H9 (cell line): Measurements from ENCODE around the gene GOLGA1. TPM values are rescaled to one million over a fixed set of nuclear protein-coding genes. Genes with fewer than 3 reads are reported as not detected.

Experiments
- DNase-seq: peaks from one replicate; pipeline ENCODE4 v3.0.0-alpha.2; 2017
- H2AFZ ChIP-seq: one replicate; pipeline ENCODE4 v1.6.1; 2013; ENCODE audit warnings: mild to moderate bottlenecking, low read length, control low read depth, moderate library complexity
- H2AK5ac ChIP-seq: 2 replicates; pipeline ENCODE4 v1.6.1; 2013; ENCODE audit warnings: low read length, control low read depth, mixed read lengths; ENCODE audit not compliant: insufficient read length
- H2BK120ac ChIP-seq: one replicate; pipeline ENCODE4 v1.6.1; 2013; ENCODE audit warnings: low read depth, mild to moderate bottlenecking, low read length, control low read depth, inconsistent platforms; ENCODE audit not compliant: poor library complexity, severe bottlenecking
- H2BK12ac ChIP-seq: 2 replicates; pipeline ENCODE4 v1.6.1; 2013; ENCODE audit warnings: low read length, control low read depth, mixed read lengths, low read depth; ENCODE audit not compliant: insufficient read length
- H2BK15ac ChIP-seq: 2 replicates; pipeline ENCODE4 v1.6.1; 2013; ENCODE audit warnings: low read depth, low read length, control low read depth
- H2BK20ac ChIP-seq: one replicate; pipeline ENCODE4 v1.6.1; 2013; ENCODE audit warnings: low read depth, mild to moderate bottlenecking, low read length, control low read depth, inconsistent platforms; ENCODE audit not compliant: poor library complexity, severe bottlenecking
- H2BK5ac ChIP-seq: 2 replicates; pipeline ENCODE4 v1.6.1; 2013; ENCODE audit warnings: low read length, control low read depth, mixed read lengths; ENCODE audit not compliant: insufficient read length
- H3K14ac ChIP-seq: 2 replicates; pipeline ENCODE4 v1.6.1; 2013; ENCODE audit warnings: low read length, control low read depth; ENCODE audit not compliant: insufficient read depth
- H3K18ac ChIP-seq: 2 replicates; pipeline ENCODE4 v1.6.1; 2013; ENCODE audit warnings: low read depth, mild to moderate bottlenecking, mixed read lengths, low read length, control low read depth; ENCODE audit not compliant: insufficient read length
- H3K23ac ChIP-seq: 2 replicates; pipeline ENCODE4 v1.6.1; 2013; ENCODE audit warnings: low read length, control low read depth, mixed read lengths, low read depth; ENCODE audit not compliant: insufficient read length
- H3K23me2 ChIP-seq: 2 replicates; pipeline ENCODE4 v1.6.1; 2013; ENCODE audit warnings: low read depth, mild to moderate bottlenecking, mixed read lengths, low read length, control low read depth; ENCODE audit not compliant: insufficient read length, poor library complexity, severe bottlenecking
- H3K27ac ChIP-seq: 2 replicates; pipeline ENCODE4 v1.5.1; 2013; ENCODE audit warnings: low read length, control low read depth, mixed read lengths, low read depth; ENCODE audit not compliant: insufficient read length
- H3K27me3 ChIP-seq: 2 replicates; pipeline ENCODE4 v1.6.1; 2013; ENCODE audit warnings: low read length, control low read depth, inconsistent platforms; ENCODE audit not compliant: insufficient read depth
- H3K4ac ChIP-seq: 2 replicates; pipeline ENCODE4 v1.6.1; 2013; ENCODE audit warnings: low read depth, mild to moderate bottlenecking, control low read depth, inconsistent platforms, low read length, moderate library complexity
- H3K4me1 ChIP-seq: 2 replicates; pipeline ENCODE4 v1.6.1; 2013; ENCODE audit warnings: low read length, control low read depth, inconsistent platforms; ENCODE audit not compliant: insufficient read depth
- H3K4me2 ChIP-seq: 2 replicates; pipeline ENCODE4 v1.6.1; 2013; ENCODE audit warnings: low read length, control low read depth, mixed read lengths; ENCODE audit not compliant: insufficient read length, insufficient read depth
- H3K56ac ChIP-seq: 2 replicates; pipeline ENCODE4 v1.6.1; 2013; ENCODE audit warnings: low read depth, mild to moderate bottlenecking, mixed read lengths, low read length, control low read depth; ENCODE audit not compliant: insufficient read length
- H3K79me1 ChIP-seq: 2 replicates; pipeline ENCODE4 v1.6.1; 2013; ENCODE audit warnings: low read depth, mild to moderate bottlenecking, moderate library complexity, low read length, control low read depth, inconsistent platforms; ENCODE audit not compliant: insufficient read depth, poor library complexity, severe bottlenecking
- H3K79me2 ChIP-seq: 2 replicates; pipeline ENCODE4 v1.6.1; 2013; ENCODE audit warnings: low read length, control low read depth, inconsistent platforms; ENCODE audit not compliant: insufficient read depth
- H3K9ac ChIP-seq: 2 replicates; pipeline ENCODE4 v1.6.1; 2013; ENCODE audit warnings: low read length, control low read depth, mixed read lengths; ENCODE audit not compliant: insufficient read length; ENCODE audit errors: extremely low read depth
- H3K9me3 ChIP-seq: one replicate; pipeline ENCODE4 v1.6.1; 2013; ENCODE audit warnings: low read depth, low read length, inconsistent platforms; ENCODE audit not compliant: control insufficient read depth
- H3T11ph ChIP-seq: one replicate; pipeline ENCODE4 v1.6.1; 2013; ENCODE audit warnings: mild to moderate bottlenecking, low read length, control low read depth, inconsistent platforms
- H4K20me1 ChIP-seq: one replicate; pipeline ENCODE4 v1.6.1; 2013; ENCODE audit not compliant: control insufficient read depth, insufficient read length, insufficient read depth
- H4K5ac ChIP-seq: 2 replicates; pipeline ENCODE4 v1.6.1; 2013; ENCODE audit warnings: low read depth, mild to moderate bottlenecking, mixed read lengths, low read length, control low read depth; ENCODE audit not compliant: insufficient read length
- H4K8ac ChIP-seq: replicated peaks from 2 replicates; pipeline ENCODE4 v1.6.1; 2013; ENCODE audit warnings: low read length, control low read depth, mixed read lengths, low read depth; ENCODE audit not compliant: insufficient read length
- H4K91ac ChIP-seq: 2 replicates; pipeline ENCODE4 v1.6.1; 2013; ENCODE audit warnings: low read depth, mild to moderate bottlenecking, moderate library complexity, mixed read lengths, low read length, control low read depth; ENCODE audit not compliant: insufficient read length
- H3K27ac Mint-ChIP-seq, 3 experiments: 2 replicates in 2 of 3; 3 replicates in 1 of 3; pipeline ENCODE4 v1.8.0; 2020 to 2021; ENCODE audit warnings: mixed read lengths in 3 of 3, mild to moderate bottlenecking in 1 of 3, moderate library complexity in 1 of 3
- H3K27me3 Mint-ChIP-seq: 2 replicates; pipeline ENCODE4 v1.8.0; 2021; ENCODE audit warnings: low read depth, mild to moderate bottlenecking, moderate library complexity, mixed read lengths
- H3K36me3 Mint-ChIP-seq, 3 experiments: 2 replicates in 2 of 3; 3 replicates in 1 of 3; pipeline ENCODE4 v1.8.0; 2020 to 2021; ENCODE audit warnings: low read depth in 3 of 3, mixed read lengths in 3 of 3; ENCODE audit not compliant: insufficient read depth in 1 of 3
- H3K4me1 Mint-ChIP-seq, 2 experiments: 2 replicates each; pipeline ENCODE4 v1.8.0; 2020; ENCODE audit warnings: mixed read lengths in 2 of 2
- H3K4me3 Mint-ChIP-seq, 2 experiments: 2 replicates in 1 of 2; 3 replicates in 1 of 2; pipeline ENCODE4 v1.8.0; 2020 to 2021; ENCODE audit warnings: mild to moderate bottlenecking in 2 of 2, mixed read lengths in 2 of 2, moderate library complexity in 1 of 2
- H3K9me3 Mint-ChIP-seq, 2 experiments: 2 replicates in 1 of 2; 3 replicates in 1 of 2; pipeline ENCODE4 v1.8.0; 2020; ENCODE audit warnings: mild to moderate bottlenecking in 2 of 2, mixed read lengths in 2 of 2, moderate library complexity in 1 of 2
- CTCF ChIP-seq: fragments of 200-600 bp; sonication (generic); conservative IDR thresholded peaks from 3 replicates; pipeline ENCODE4 v1.8.0; 2021; ENCODE audit warnings: antibody characterized with exemption, mild to moderate bottlenecking
- WGBS: extraction: QIAGEN DNeasy Blood & Tissue Kit; methylation state at CpG from one replicate; pipeline ENCODE4 v1.1.7; 2013; ENCODE audit warnings: missing lambda C conversion rate, low lambda C conversion rate, mixed read lengths; ENCODE audit not compliant: insufficient read length; ENCODE audit errors: extremely low coverage; 5-methylcytosine and 5-hydroxymethylcytosine counted together
- long read RNA-seq: library from polyadenylated mRNA; unstranded; transcript quantifications from one replicate; pipeline ENCODE4 v2.0.0, GENCODE V29; 2020
- total RNA-seq: library from RNA; stranded (reverse); gene quantifications from 2 replicates; pipeline ENCODE4 v1.2.1, GENCODE V29; 2021

Gene GOLGA1
- 7.6 TPM in 2 replicates for total RNA-seq
- long read RNA-seq, full-length matches to known transcripts, result 4 of 15 reads
- long read RNA-seq, partial matches to known transcripts, result 3 of 15 reads
- long read RNA-seq, other reads (novel, unspliced or antisense), result 8 of 15 reads

GRCh38 chr9:124940894-124941678 lies at the start of gene GOLGA1:
TSS of gene GOLGA1 (minus strand) at chr9:124941083. CDS start at chr9:124938711, 2,372 bp downstream.
- Histone ChIP-seq H2BK5ac (no peak within 1 kb of the TSS), H3K23ac (no peak within 1 kb of the TSS), H3K18ac (no peak within 1 kb of the TSS), H2BK20ac (no peak within 1 kb of the TSS), H3K4ac (no peak within 1 kb of the TSS), H3K4me2 (peak within 1 kb of the TSS; percentile 91), H4K5ac (no peak within 1 kb of the TSS), H3T11ph (no peak within 1 kb of the TSS), H3K4me1 (no peaks in the 10 kb centered on the region), H2BK12ac (no peak within 1 kb of the TSS), H2BK120ac (no peak within 1 kb of the TSS), H3K27me3 (no peaks in the 10 kb centered on the region), H3K9ac (peak within 1 kb of the TSS; percentile 79), H2AFZ (peak within 1 kb of the TSS; percentile 63), H3K23me2 (peaks cover 8% of the 10 kb centered on the region), H3K79me1 (no peaks in the 10 kb centered on the region), H3K14ac (no peak within 1 kb of the TSS), H2AK5ac (no peak within 1 kb of the TSS), H3K56ac (no peak within 1 kb of the TSS), H4K8ac (no peak within 1 kb of the TSS), H2BK15ac (no peak within 1 kb of the TSS), H4K91ac (no peak within 1 kb of the TSS), H4K20me1 (no peaks in the 10 kb centered on the region), H3K9me3 (no peaks in the 10 kb centered on the region), H3K27ac (no peak within 1 kb of the TSS), H3K79me2 (no peaks in the 10 kb centered on the region)
- Mint-ChIP-seq H3K4me1 (peaks cover 11 to 13% of the 10 kb centered on the region in 2 experiments), H3K27me3 (no peaks in the 10 kb centered on the region; the same call in 1 of the 2 replicates), H3K27ac (peak within 1 kb of the TSS; percentile 86 to 99 (median 95)), H3K9me3 (no peaks in the 10 kb centered on the region; a peak in 1 of 5 replicates), H3K4me3 (peak within 1 kb of the TSS; percentile 91 to 94), H3K36me3 (no peaks in the 10 kb centered on the region)
- no CpG with 5 or more reads among the region's 70 CpGs for WGBS
- no peak for TF ChIP-seq CTCF
- peak; percentile 98 for DNase-seq
